Fibroblast of mammary gland (primary cell): ENCODE measurements around the gene DDX6.
"Not testable (repeated sequence)": the region's sequence is repeated elsewhere in the genome, so short reads cannot be mapped to it uniquely, and the experiment has no call there.

Experiments used
- DNase-seq: peaks from one replicate; pipeline ENCODE4 v3.0.0-alpha.2; 2010; ENCODE audit warnings: low read depth
- H3K4me3 ChIP-seq: 2 replicates; pipeline ENCODE4 v1.5.1; 2011; ENCODE audit warnings: low read depth, mild to moderate bottlenecking, low read length, moderate library complexity; ENCODE audit not compliant: control insufficient read depth
- CTCF ChIP-seq: conservative IDR thresholded peaks from 2 replicates; pipeline ENCODE4 v1.5.1; 2011; ENCODE audit warnings: low read depth, low read length, inconsistent platforms; ENCODE audit not compliant: control insufficient read depth, insufficient read depth

The DDX6 gene

GRCh38 chr11:118791961-118792569 lies 1.1 kb upstream of the DDX6 start:
- TF ChIP-seq CTCF = no peak
- H3K4me3 ChIP-seq = peak overlapping the region; percentile 95
- no peak for DNase-seq

DNA sequence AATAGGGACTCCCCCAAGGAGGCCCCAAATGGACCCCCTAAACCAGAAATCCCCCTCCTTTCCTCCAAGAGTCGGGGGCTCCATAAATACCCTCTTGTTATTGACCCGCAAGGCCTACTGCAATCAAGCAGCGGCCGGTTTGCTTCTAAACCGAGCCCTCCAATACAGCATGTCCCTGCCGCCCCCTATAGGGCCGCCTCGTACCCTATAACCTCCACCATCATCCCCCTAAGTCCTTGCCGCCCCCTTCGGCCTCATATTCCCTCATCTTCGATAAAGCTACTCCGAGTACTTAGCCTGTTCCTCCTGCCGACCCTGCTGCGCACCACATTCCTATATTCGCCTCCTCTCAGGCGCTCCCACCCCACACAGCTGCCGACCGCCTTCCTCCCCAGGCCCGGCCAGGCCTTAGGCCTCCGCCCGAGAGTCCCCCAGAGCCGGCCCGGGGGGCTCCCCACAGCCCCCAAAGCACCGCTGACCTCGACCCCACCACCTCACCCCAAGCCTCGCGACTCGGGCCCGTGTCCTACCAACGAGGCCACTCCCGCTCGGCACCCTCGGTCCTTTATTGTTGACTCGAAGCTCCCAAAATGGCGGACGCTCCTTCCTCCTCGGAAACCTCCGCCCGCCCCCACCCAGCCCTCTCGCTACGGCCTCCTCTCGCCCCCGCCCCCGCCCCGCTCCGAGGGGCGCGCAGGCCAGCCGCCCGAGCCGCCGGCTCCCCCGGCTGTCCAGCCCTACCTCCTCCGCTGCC lies 430 bp downstream of the DDX6 start:
- TF ChIP-seq CTCF = peak; percentile 53
- H3K4me3 ChIP-seq = peak overlapping the region; percentile 95
- DNase-seq = peak; percentile 71

- peak overlapping the region; percentile 95 for H3K4me3 ChIP-seq
- DNase-seq = peak; percentile 36
- no peak for TF ChIP-seq CTCF
These were observed 1.2 kb downstream of the DDX6 start for GRCh38 chr11:118789501-118790356.

DNA sequence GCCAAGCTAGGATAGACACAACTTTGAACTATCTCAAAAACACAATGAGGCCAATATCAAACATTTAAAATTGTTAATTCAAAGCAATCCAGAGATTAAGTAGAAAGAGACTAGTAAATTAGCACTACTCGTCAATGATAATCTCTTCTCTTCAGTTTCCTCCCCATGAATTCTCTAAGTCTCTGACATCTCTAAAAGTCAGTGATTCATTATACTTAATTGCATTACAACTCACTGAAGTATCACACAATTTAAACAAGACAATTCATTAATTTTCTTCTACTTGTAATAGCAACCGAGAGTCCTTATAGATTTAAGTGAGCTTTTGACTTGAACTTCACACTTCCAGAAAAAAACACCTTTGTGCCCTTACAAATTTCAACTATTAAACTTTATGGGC lies 4.3 kb downstream of the DDX6 start:
- TF ChIP-seq CTCF = no peak
- DNase-seq = no peak
- H3K4me3 ChIP-seq = no peak overlapping the region

DNA sequence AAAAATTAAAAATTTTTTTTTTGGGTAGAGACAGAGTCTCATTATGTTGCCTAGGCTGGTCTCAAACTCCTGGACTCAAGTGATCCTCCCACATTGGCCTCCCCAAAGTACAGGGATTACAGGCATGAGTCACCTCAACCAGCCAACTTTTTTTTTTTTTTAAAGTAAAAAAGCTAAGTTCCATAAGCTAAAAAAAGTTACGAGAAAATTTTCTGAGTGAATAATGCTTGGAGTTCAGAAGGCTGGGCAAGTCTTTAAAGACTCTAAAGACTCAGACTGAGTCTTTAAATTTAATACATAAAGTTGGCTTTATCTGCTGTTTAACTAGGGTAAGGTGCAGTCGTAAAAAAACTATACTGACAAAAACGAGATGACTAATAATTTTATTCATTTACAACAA lies 5.6 kb downstream of the DDX6 start:
- no peak for TF ChIP-seq CTCF
- peak; percentile 68 for DNase-seq
- H3K4me3 ChIP-seq = no peak overlapping the region

GRCh38 chr11:118783724-118784495 lies 7.1 kb downstream of the DDX6 start:
- TF ChIP-seq CTCF = no peak
- no peak overlapping the region for H3K4me3 ChIP-seq
- DNase-seq = no peak

GRCh38 chr11:118783324-118783723 lies 7.6 kb downstream of the DDX6 start:
- not testable (repeated sequence) for DNase-seq, H3K4me3 ChIP-seq
